ENCODE measurements around the gene SCART1. TPM values are rescaled to one million over a fixed set of nuclear protein-coding genes. Genes with fewer than 3 reads are reported as not detected.

SCART1 gene
- total RNA-seq (1 to 10 TPM; 5.0 to 5.2 TPM), total RNA-seq (1.0 to 29.6 (median 7.3) reads per million in 172 experiments)
- polyA plus RNA-seq (2013, experiment 1 of 2), result 5.3 TPM
- polyA plus RNA-seq (2013, experiment 2 of 2), result 7.5 TPM

GRCh38 chr10:133453516-133454203 lies at the start of gene SCART1:
TSS of gene SCART1 (plus strand) at chr10:133453945. CDS start at chr10:133453998, 53 bp downstream.
- ATAC-seq (ENCODE audit: poor library complexity) (peak; percentile 57), DNase-seq (peak in 3 of 14 experiments; percentile 32 to 55 (median 54))
- Mint-ChIP-seq H3K4me1 (ENCODE audit: low read depth) (no peaks in the 10 kb centered on the region), H3K27me3 (no peaks in the 10 kb centered on the region), H3K9me3 (peaks cover 5% of the 10 kb centered on the region), H3K4me3 (no peak within 1 kb of the TSS), H3K27ac (no peak within 1 kb of the TSS), H3K36me3 (ENCODE audit: low read depth) (peaks cover 6% of the 10 kb centered on the region)
- POLR2A ChIA-PET, result no interaction called here
- TF ChIP-seq, protein P1, sequence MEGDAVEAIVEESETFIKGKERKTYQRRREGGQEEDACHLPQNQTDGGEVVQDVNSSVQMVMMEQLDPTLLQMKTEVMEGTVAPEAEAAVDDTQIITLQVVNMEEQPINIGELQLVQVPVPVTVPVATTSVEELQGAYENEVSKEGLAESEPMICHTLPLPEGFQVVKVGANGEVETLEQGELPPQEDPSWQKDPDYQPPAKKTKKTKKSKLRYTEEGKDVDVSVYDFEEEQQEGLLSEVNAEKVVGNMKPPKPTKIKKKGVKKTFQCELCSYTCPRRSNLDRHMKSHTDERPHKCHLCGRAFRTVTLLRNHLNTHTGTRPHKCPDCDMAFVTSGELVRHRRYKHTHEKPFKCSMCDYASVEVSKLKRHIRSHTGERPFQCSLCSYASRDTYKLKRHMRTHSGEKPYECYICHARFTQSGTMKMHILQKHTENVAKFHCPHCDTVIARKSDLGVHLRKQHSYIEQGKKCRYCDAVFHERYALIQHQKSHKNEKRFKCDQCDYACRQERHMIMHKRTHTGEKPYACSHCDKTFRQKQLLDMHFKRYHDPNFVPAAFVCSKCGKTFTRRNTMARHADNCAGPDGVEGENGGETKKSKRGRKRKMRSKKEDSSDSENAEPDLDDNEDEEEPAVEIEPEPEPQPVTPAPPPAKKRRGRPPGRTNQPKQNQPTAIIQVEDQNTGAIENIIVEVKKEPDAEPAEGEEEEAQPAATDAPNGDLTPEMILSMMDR (IDR thresholded peaks at IDR 0.05), result no peak
- H3K36me3 ChIP-seq (ENCODE audit: insufficient read depth, low read length), result no peaks in the 10 kb centered on the region
- CTCF ChIA-PET, result no interaction called here
- H3K9me3 ChIP-seq (ENCODE audit: control insufficient read depth in 1 of 2, insufficient read depth in 1 of 2, low read length in 2 of 2), result peaks cover 0 to 8% of the 10 kb centered on the region in 2 experiments
- intact Hi-C loops (cut with DNase I, micrococcal nuclease), result no loop called here
- H3K27me3 ChIP-seq (ENCODE audit: control insufficient read depth in 1 of 2, insufficient read depth in 2 of 2, low read length in 2 of 2), result no peaks in the 10 kb centered on the region
- H3K27ac ChIP-seq (ENCODE audit: low read depth in 1 of 2, low read length in 2 of 2), result no peak within 1 kb of the TSS
- H3K4me1 ChIP-seq (ENCODE audit: insufficient read depth, low read length), result peaks cover 3% of the 10 kb centered on the region
- peak within 1 kb of the TSS; percentile 31 for H3K4me3 ChIP-seq (ENCODE audit: low read length)

GRCh38 chr10:133405272-133405671 lies 48.5 kb upstream of the SCART1 start:
- no peaks in the 10 kb centered on the region for H3K27me3 ChIP-seq (ENCODE audit: control insufficient read depth in 1 of 2, insufficient read depth in 2 of 2, low read length in 2 of 2)
- Mint-ChIP-seq H3K4me1 (ENCODE audit: low read depth) (peaks cover 49% of the 10 kb centered on the region), H3K4me3 (no peak overlapping the region), H3K27ac (no peak overlapping the region), H3K36me3 (ENCODE audit: low read depth) (peaks cover 94% of the 10 kb centered on the region), H3K27me3 (no peaks in the 10 kb centered on the region), H3K9me3 (no peaks in the 10 kb centered on the region)
- ChIA-PET POLR2A (no interaction called here), CTCF (no interaction called here)
- TF ChIP-seq, protein P1 (IDR thresholded peaks at IDR 0.05), result no peak
- no peak overlapping the region for H3K4me3 ChIP-seq (ENCODE audit: low read length)
- intact Hi-C loops (cut with DNase I, micrococcal nuclease), result no loop called here
- DNase-seq (no peak), ATAC-seq (ENCODE audit: poor library complexity) (no peak)
- H3K27ac ChIP-seq (ENCODE audit: low read depth in 1 of 2, low read length in 2 of 2), result no peak overlapping the region
- peaks cover 0 to 4% of the 10 kb centered on the region in 2 experiments for H3K9me3 ChIP-seq (ENCODE audit: control insufficient read depth in 1 of 2, insufficient read depth in 1 of 2, low read length in 2 of 2)
- peaks cover 10% of the 10 kb centered on the region for H3K4me1 ChIP-seq (ENCODE audit: insufficient read depth, low read length)
- peaks cover 52% of the 10 kb centered on the region for H3K36me3 ChIP-seq (ENCODE audit: insufficient read depth, low read length)

DNA sequence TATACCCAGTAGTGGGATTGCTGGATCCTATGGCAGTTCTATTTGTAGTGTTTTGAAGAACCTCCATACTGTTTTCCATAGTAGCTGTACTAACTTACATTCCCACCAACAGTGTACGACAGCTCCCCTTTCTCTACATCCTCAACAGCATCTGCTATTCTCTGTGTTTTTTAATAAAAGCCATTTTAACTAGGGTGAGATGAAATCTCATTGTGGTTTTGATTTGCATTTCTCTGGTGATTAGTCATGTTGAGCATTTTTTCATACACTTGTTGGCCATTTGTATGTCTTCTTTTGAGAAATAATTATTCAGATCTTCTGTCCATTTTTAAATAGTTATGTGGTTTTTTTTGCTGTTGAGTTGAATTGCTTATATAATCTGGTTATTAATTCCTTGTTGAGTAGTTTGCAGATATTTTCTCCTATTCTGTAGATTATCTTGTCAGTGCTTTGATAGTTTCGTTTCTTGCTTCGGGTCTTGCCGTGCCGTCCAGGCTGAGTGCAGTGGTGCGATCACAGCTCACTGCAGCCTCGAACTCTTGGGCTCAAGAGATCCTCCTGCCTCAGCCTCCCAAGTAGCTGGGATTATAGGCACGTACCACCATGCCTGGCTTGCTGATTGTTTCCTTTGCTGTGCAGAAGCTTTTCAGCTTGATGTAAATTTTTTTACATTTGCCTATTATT lies 47.8 kb upstream of the SCART1 start:
- no peak overlapping the region for H3K27ac ChIP-seq (ENCODE audit: low read depth in 1 of 2, low read length in 2 of 2)
- H3K9me3 ChIP-seq (ENCODE audit: control insufficient read depth in 1 of 2, insufficient read depth in 1 of 2, low read length in 2 of 2), result peaks cover 2 to 7% of the 10 kb centered on the region in 2 experiments
- DNase-seq, result no peak
- Mint-ChIP-seq H3K27ac (no peak overlapping the region), H3K36me3 (ENCODE audit: low read depth) (peaks cover 94% of the 10 kb centered on the region), H3K4me1 (ENCODE audit: low read depth) (peaks cover 49% of the 10 kb centered on the region), H3K27me3 (no peaks in the 10 kb centered on the region), H3K4me3 (no peak overlapping the region), H3K9me3 (no peaks in the 10 kb centered on the region)
- H3K4me3 ChIP-seq (ENCODE audit: low read length), result no peak overlapping the region
- H3K27me3 ChIP-seq (ENCODE audit: control insufficient read depth in 1 of 2, insufficient read depth in 2 of 2, low read length in 2 of 2), result no peaks in the 10 kb centered on the region
- ATAC-seq (ENCODE audit: poor library complexity), result no peak
- ChIA-PET CTCF (no interaction called here), POLR2A (no interaction called here)
- peaks cover 5% of the 10 kb centered on the region for H3K4me1 ChIP-seq (ENCODE audit: insufficient read depth, low read length)
- TF ChIP-seq, protein P1 (IDR thresholded peaks at IDR 0.05), result no peak
- intact Hi-C loops (cut with DNase I, micrococcal nuclease), result no loop called here
- peaks cover 54% of the 10 kb centered on the region for H3K36me3 ChIP-seq (ENCODE audit: insufficient read depth, low read length)

Measured in CD4-positive, alpha-beta T cell (primary cell).